Endothelial cell of umbilical vein (primary cell): ENCODE data around the gene F2. TPM values are rescaled to one million over a fixed set of nuclear protein-coding genes. Genes with fewer than 3 reads are reported as not detected.

Source experiments
- BruUV-seq: library from RNA; stranded (reverse); fragments of 400-500 nt; replicated peaks from 2 replicates; lab custom pipeline; 2021; lab: Mats Ljungman, UMichigan
- CTCF ChIA-PET: fragments of 300-600, 350-600 bp; sonication (Branson Sonifier 250); formaldehyde crosslinking; loops from one replicate; lab custom pipeline; 2021; ENCODE audit warnings: antibody characterized with exemption, inconsistent platforms; lab: Charles Lee
- POLR2A ChIA-PET: fragments of 300-600, 350-600 bp; sonication (Branson Sonifier 250); formaldehyde crosslinking; loops from one replicate; lab custom pipeline; 2021; ENCODE audit warnings: antibody characterized with exemption, inconsistent platforms; lab: Charles Lee
- DNase-seq: peaks from one replicate; pipeline ENCODE4 v3.0.0-alpha.2; 2011; ENCODE audit warnings: low read depth, low spot score
- FAIRE-seq: peaks from 2 replicates; lab custom pipeline; 2011; peaks lifted over from hg19 to GRCh38; lab: Jason Lieb, UNC
- H2AFZ ChIP-seq: 2 replicates; pipeline ENCODE4 v1.6.0; 2012; ENCODE audit warnings: low read depth, low read length, control low read depth, inconsistent platforms
- H3K27ac ChIP-seq: 2 replicates; pipeline ENCODE4 v1.5.1; 2011; ENCODE audit warnings: low read depth, mild to moderate bottlenecking, control low read depth, low read length, moderate library complexity; ENCODE audit not compliant: insufficient read depth
- H3K27me3 ChIP-seq, 2 experiments: 2 replicates each; pipeline versions ENCODE4 v1.6.0 to v1.6.1; 2011; ENCODE audit warnings: low read length in 2 of 2, mixed read lengths in 1 of 2; ENCODE audit not compliant: control insufficient read depth in 2 of 2, insufficient read depth in 2 of 2
- H3K36me3 ChIP-seq, 2 experiments: 2 replicates in 1 of 2; 3 replicates in 1 of 2; pipeline ENCODE4 v1.5.1; 2011; ENCODE audit warnings: low read length in 2 of 2, mild to moderate bottlenecking in 1 of 2, moderate library complexity in 1 of 2; ENCODE audit not compliant: control insufficient read depth in 2 of 2, insufficient read depth in 2 of 2; ENCODE audit errors: extremely low read depth in 1 of 2
- H3K4me1 ChIP-seq: 3 replicates; pipeline ENCODE4 v1.5.1; 2011; ENCODE audit warnings: mild to moderate bottlenecking, low read length; ENCODE audit not compliant: control insufficient read depth, insufficient read depth; ENCODE audit errors: extremely low read depth
- H3K4me2 ChIP-seq: 2 replicates; pipeline ENCODE4 v1.6.1; 2011; ENCODE audit warnings: low read length, control low read depth, mixed read lengths; ENCODE audit not compliant: insufficient read depth
- H3K4me3 ChIP-seq, 3 experiments: fragments of 200-600 bp in 1 of 3; sonication (generic), shearing (Covaris generic) in 1 of 3; replicated peaks in 1 of 3; 2 replicates each; pipeline ENCODE4 v1.5.1; 2011 to 2016; ENCODE audit warnings: control low read depth in 3 of 3, low read length in 3 of 3, mild to moderate bottlenecking in 2 of 3, inconsistent platforms in 1 of 3, low read depth in 1 of 3, moderate library complexity in 1 of 3; ENCODE audit not compliant: insufficient read depth in 1 of 3
- H3K79me2 ChIP-seq: 2 replicates; pipeline ENCODE4 v1.6.0; 2012; ENCODE audit warnings: low read length, inconsistent platforms; ENCODE audit not compliant: control insufficient read depth, insufficient read depth
- H3K9ac ChIP-seq: replicated peaks from 2 replicates; pipeline ENCODE3; 2011; ENCODE audit warnings: low read length, control low read depth; ENCODE audit not compliant: insufficient read depth; ENCODE audit errors: extremely low read depth
- H3K9me1 ChIP-seq: replicated peaks from 3 replicates; pipeline ENCODE4 v1.6.0; 2011; ENCODE audit warnings: mild to moderate bottlenecking, low read length; ENCODE audit not compliant: control insufficient read depth, insufficient read depth; ENCODE audit errors: extremely low read depth
- H3K9me3 ChIP-seq: replicated peaks from 2 replicates; pipeline ENCODE4 v1.5.1; 2012; ENCODE audit warnings: low read length, inconsistent platforms; ENCODE audit not compliant: control insufficient read depth, insufficient read depth
- H4K20me1 ChIP-seq: replicated peaks from 2 replicates; pipeline ENCODE3; 2011; ENCODE audit warnings: mild to moderate bottlenecking, low read length; ENCODE audit not compliant: control insufficient read depth, insufficient read depth; ENCODE audit errors: extremely low read depth
- CTCF ChIP-seq, 2 donors: IDR thresholded peaks; 1 replicate in 1 of 2; 2 replicates in 1 of 2; pipeline ENCODE4 v1.5.1; 2011; ENCODE audit warnings: low read length in 2 of 2, mild to moderate bottlenecking in 2 of 2, moderate library complexity in 2 of 2, control low read depth in 1 of 2, inconsistent platforms in 1 of 2, low read depth in 1 of 2; ENCODE audit not compliant: insufficient read depth in 1 of 2; ENCODE audit errors: extremely low read depth in 1 of 2
- EZH2 ChIP-seq: IDR thresholded peaks from 2 replicates; pipeline ENCODE4 v1.6.1; 2012; ENCODE audit warnings: borderline replicate concordance, low read depth, mild to moderate bottlenecking, moderate library complexity, low read length, inconsistent platforms; ENCODE audit not compliant: severe bottlenecking
- FOS ChIP-seq: IDR thresholded peaks from 2 replicates; pipeline ENCODE4 v1.6.1; 2011; ENCODE audit warnings: mild to moderate bottlenecking, low read length, moderate library complexity, borderline replicate concordance; ENCODE audit not compliant: insufficient read depth
- GATA2 ChIP-seq: IDR thresholded peaks from 2 replicates; pipeline ENCODE4 v1.7.0; 2011; ENCODE audit warnings: low read depth, mild to moderate bottlenecking, moderate library complexity, mixed read lengths, low read length; ENCODE audit not compliant: insufficient read length, insufficient read depth
- JUN ChIP-seq: IDR thresholded peaks from 2 replicates; pipeline ENCODE4 v1.6.1; 2011; ENCODE audit warnings: borderline replicate concordance, low read depth; ENCODE audit not compliant: insufficient read length, insufficient read depth
- MYC ChIP-seq: IDR thresholded peaks from one replicate; pipeline ENCODE4 v1.6.1; 2011; ENCODE audit warnings: mild to moderate bottlenecking, low read depth, low read length
- POLR2A ChIP-seq: IDR thresholded peaks from 2 replicates; pipeline ENCODE4 v1.6.1; 2012; ENCODE audit warnings: low read depth, mild to moderate bottlenecking, control low read depth, low read length
- POLR2AphosphoS5 ChIP-seq: IDR thresholded peaks from 2 replicates; pipeline ENCODE4 v1.6.1; 2012; ENCODE audit warnings: low read depth, mild to moderate bottlenecking, control low read depth, low read length, moderate library complexity; ENCODE audit not compliant: insufficient read depth
- dilution Hi-C: fragments of 300-500 bp; cut with MboI; formaldehyde crosslinking; loops from one replicate; pipeline ENCODE4 v1.15.0; 2019; ENCODE audit warnings: low sequenced_read_pairs; ENCODE audit not compliant: extremely low pct_ligation_motif_present
- intact Hi-C: fragments of 100-400 bp; cut with micrococcal nuclease; formaldehyde crosslinking; loops from one replicate; pipeline ENCODE4 v1.10.0; 2022
- polyA plus RNA-seq, 4 experiments: library from polyadenylated mRNA; depleted of rRNA in 3 of 4; stranded (reverse) in 3 of 4; unstranded in 1 of 4; fragments of >200 nt; gene quantifications; 2 replicates each; pipeline versions ENCODE4 v1.2.1 to v1.2.3, GENCODE V29; 2011 to 2012; ENCODE audit warnings: missing spikeins in 1 of 4
- total RNA-seq: library from RNA; stranded (reverse); gene quantifications from 2 replicates; pipeline ENCODE4 v1.2.3, GENCODE V29; 2021
- TF ChIP-seq, protein P1 (sequence below): IDR thresholded peaks from 2 replicates; pipeline ENCODE4 v1.6.1; 2011; ENCODE audit not compliant: insufficient read depth, insufficient read length

The F2 gene
- total and polyA plus RNA-seq, 2 donors (not counting 3 experiments of a cell fraction or from before 2014, with no cell fraction given): 0.04 TPM; not detected in 1

- TF ChIP-seq FOS: no peak
- TF ChIP-seq JUN: no peak
- TF ChIP-seq MYC: no peak
- no peak for TF ChIP-seq CTCF (IDR thresholded peaks at IDR 0.05; ENCODE audit: extremely low read depth in 1 of 2, insufficient read depth in 1 of 2, low read depth in 1 of 2, low read length in 2 of 2)
- no peak for TF ChIP-seq EZH2
- no peak for TF ChIP-seq GATA2
- TF ChIP-seq, protein P1, sequence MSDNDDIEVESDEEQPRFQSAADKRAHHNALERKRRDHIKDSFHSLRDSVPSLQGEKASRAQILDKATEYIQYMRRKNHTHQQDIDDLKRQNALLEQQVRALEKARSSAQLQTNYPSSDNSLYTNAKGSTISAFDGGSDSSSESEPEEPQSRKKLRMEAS: no peak
- TF ChIP-seq POLR2A: no peak
- no peak for TF ChIP-seq POLR2AphosphoS5
- CTCF ChIA-PET: no interaction called here
- H3K9ac ChIP-seq: no peak overlapping the region
- no peak overlapping the region for H3K4me3 ChIP-seq
- FAIRE-seq (no peak), DNase-seq (no peak)
- no peaks in the 10 kb centered on the region for H3K79me2 ChIP-seq
- no peaks in the 10 kb centered on the region for H3K4me1 ChIP-seq
- H3K9me1 ChIP-seq: no peaks in the 10 kb centered on the region
- no peak overlapping the region for H3K4me2 ChIP-seq
- H3K27ac ChIP-seq: no peak overlapping the region
- no TSS peak for BruUV-seq
- intact Hi-C loops (no loop called here), dilution Hi-C loops (no loop called here)
- H4K20me1 ChIP-seq: no peaks in the 10 kb centered on the region
- H2AFZ ChIP-seq: no peak overlapping the region
- peaks cover 48% of the 10 kb centered on the region in 2 experiments for H3K36me3 ChIP-seq
- no peaks in the 10 kb centered on the region for H3K9me3 ChIP-seq
- POLR2A ChIA-PET: no interaction called here
- no peaks in the 10 kb centered on the region for H3K27me3 ChIP-seq
Observed at GRCh38 chr11:46745995-46746394, 27.0 kb downstream of the F2 start.
